H9 (cell line): ENCODE measurements around the gene TESK2. TPM values are rescaled to one million over a fixed set of nuclear protein-coding genes. Genes with fewer than 3 reads are reported as not detected.

Source experiments
- DNase-seq: peaks from one replicate; pipeline ENCODE4 v3.0.0-alpha.2; 2017
- H2AFZ ChIP-seq: one replicate; pipeline ENCODE4 v1.6.1; 2013; ENCODE audit warnings: mild to moderate bottlenecking, low read length, control low read depth, moderate library complexity
- H2AK5ac ChIP-seq: 2 replicates; pipeline ENCODE4 v1.6.1; 2013; ENCODE audit warnings: low read length, control low read depth, mixed read lengths; ENCODE audit not compliant: insufficient read length
- H2BK120ac ChIP-seq: one replicate; pipeline ENCODE4 v1.6.1; 2013; ENCODE audit warnings: low read depth, mild to moderate bottlenecking, low read length, control low read depth, inconsistent platforms; ENCODE audit not compliant: poor library complexity, severe bottlenecking
- H2BK12ac ChIP-seq: 2 replicates; pipeline ENCODE4 v1.6.1; 2013; ENCODE audit warnings: low read length, control low read depth, mixed read lengths, low read depth; ENCODE audit not compliant: insufficient read length
- H2BK15ac ChIP-seq: 2 replicates; pipeline ENCODE4 v1.6.1; 2013; ENCODE audit warnings: low read depth, low read length, control low read depth
- H2BK20ac ChIP-seq: one replicate; pipeline ENCODE4 v1.6.1; 2013; ENCODE audit warnings: low read depth, mild to moderate bottlenecking, low read length, control low read depth, inconsistent platforms; ENCODE audit not compliant: poor library complexity, severe bottlenecking
- H2BK5ac ChIP-seq: 2 replicates; pipeline ENCODE4 v1.6.1; 2013; ENCODE audit warnings: low read length, control low read depth, mixed read lengths; ENCODE audit not compliant: insufficient read length
- H3K14ac ChIP-seq: 2 replicates; pipeline ENCODE4 v1.6.1; 2013; ENCODE audit warnings: low read length, control low read depth; ENCODE audit not compliant: insufficient read depth
- H3K18ac ChIP-seq: 2 replicates; pipeline ENCODE4 v1.6.1; 2013; ENCODE audit warnings: low read depth, mild to moderate bottlenecking, mixed read lengths, low read length, control low read depth; ENCODE audit not compliant: insufficient read length
- H3K23ac ChIP-seq: 2 replicates; pipeline ENCODE4 v1.6.1; 2013; ENCODE audit warnings: low read length, control low read depth, mixed read lengths, low read depth; ENCODE audit not compliant: insufficient read length
- H3K23me2 ChIP-seq: 2 replicates; pipeline ENCODE4 v1.6.1; 2013; ENCODE audit warnings: low read depth, mild to moderate bottlenecking, mixed read lengths, low read length, control low read depth; ENCODE audit not compliant: insufficient read length, poor library complexity, severe bottlenecking
- H3K27ac ChIP-seq: 2 replicates; pipeline ENCODE4 v1.5.1; 2013; ENCODE audit warnings: low read length, control low read depth, mixed read lengths, low read depth; ENCODE audit not compliant: insufficient read length
- H3K27me3 ChIP-seq: 2 replicates; pipeline ENCODE4 v1.6.1; 2013; ENCODE audit warnings: low read length, control low read depth, inconsistent platforms; ENCODE audit not compliant: insufficient read depth
- H3K4ac ChIP-seq: 2 replicates; pipeline ENCODE4 v1.6.1; 2013; ENCODE audit warnings: low read depth, mild to moderate bottlenecking, control low read depth, inconsistent platforms, low read length, moderate library complexity
- H3K4me1 ChIP-seq: 2 replicates; pipeline ENCODE4 v1.6.1; 2013; ENCODE audit warnings: low read length, control low read depth, inconsistent platforms; ENCODE audit not compliant: insufficient read depth
- H3K4me2 ChIP-seq: 2 replicates; pipeline ENCODE4 v1.6.1; 2013; ENCODE audit warnings: low read length, control low read depth, mixed read lengths; ENCODE audit not compliant: insufficient read length, insufficient read depth
- H3K56ac ChIP-seq: 2 replicates; pipeline ENCODE4 v1.6.1; 2013; ENCODE audit warnings: low read depth, mild to moderate bottlenecking, mixed read lengths, low read length, control low read depth; ENCODE audit not compliant: insufficient read length
- H3K79me1 ChIP-seq: 2 replicates; pipeline ENCODE4 v1.6.1; 2013; ENCODE audit warnings: low read depth, mild to moderate bottlenecking, moderate library complexity, low read length, control low read depth, inconsistent platforms; ENCODE audit not compliant: insufficient read depth, poor library complexity, severe bottlenecking
- H3K79me2 ChIP-seq: 2 replicates; pipeline ENCODE4 v1.6.1; 2013; ENCODE audit warnings: low read length, control low read depth, inconsistent platforms; ENCODE audit not compliant: insufficient read depth
- H3K9ac ChIP-seq: 2 replicates; pipeline ENCODE4 v1.6.1; 2013; ENCODE audit warnings: low read length, control low read depth, mixed read lengths; ENCODE audit not compliant: insufficient read length; ENCODE audit errors: extremely low read depth
- H3K9me3 ChIP-seq: one replicate; pipeline ENCODE4 v1.6.1; 2013; ENCODE audit warnings: low read depth, low read length, inconsistent platforms; ENCODE audit not compliant: control insufficient read depth
- H3T11ph ChIP-seq: one replicate; pipeline ENCODE4 v1.6.1; 2013; ENCODE audit warnings: mild to moderate bottlenecking, low read length, control low read depth, inconsistent platforms
- H4K20me1 ChIP-seq: one replicate; pipeline ENCODE4 v1.6.1; 2013; ENCODE audit not compliant: control insufficient read depth, insufficient read length, insufficient read depth
- H4K5ac ChIP-seq: 2 replicates; pipeline ENCODE4 v1.6.1; 2013; ENCODE audit warnings: low read depth, mild to moderate bottlenecking, mixed read lengths, low read length, control low read depth; ENCODE audit not compliant: insufficient read length
- H4K8ac ChIP-seq: replicated peaks from 2 replicates; pipeline ENCODE4 v1.6.1; 2013; ENCODE audit warnings: low read length, control low read depth, mixed read lengths, low read depth; ENCODE audit not compliant: insufficient read length
- H4K91ac ChIP-seq: 2 replicates; pipeline ENCODE4 v1.6.1; 2013; ENCODE audit warnings: low read depth, mild to moderate bottlenecking, moderate library complexity, mixed read lengths, low read length, control low read depth; ENCODE audit not compliant: insufficient read length
- H3K27ac Mint-ChIP-seq, 3 experiments: 2 replicates in 2 of 3; 3 replicates in 1 of 3; pipeline ENCODE4 v1.8.0; 2020 to 2021; ENCODE audit warnings: mixed read lengths in 3 of 3, mild to moderate bottlenecking in 1 of 3, moderate library complexity in 1 of 3
- H3K27me3 Mint-ChIP-seq: 2 replicates; pipeline ENCODE4 v1.8.0; 2021; ENCODE audit warnings: low read depth, mild to moderate bottlenecking, moderate library complexity, mixed read lengths
- H3K36me3 Mint-ChIP-seq, 3 experiments: 2 replicates in 2 of 3; 3 replicates in 1 of 3; pipeline ENCODE4 v1.8.0; 2020 to 2021; ENCODE audit warnings: low read depth in 3 of 3, mixed read lengths in 3 of 3; ENCODE audit not compliant: insufficient read depth in 1 of 3
- H3K4me1 Mint-ChIP-seq, 2 experiments: 2 replicates each; pipeline ENCODE4 v1.8.0; 2020; ENCODE audit warnings: mixed read lengths in 2 of 2
- H3K4me3 Mint-ChIP-seq, 2 experiments: 2 replicates in 1 of 2; 3 replicates in 1 of 2; pipeline ENCODE4 v1.8.0; 2020 to 2021; ENCODE audit warnings: mild to moderate bottlenecking in 2 of 2, mixed read lengths in 2 of 2, moderate library complexity in 1 of 2
- H3K9me3 Mint-ChIP-seq, 2 experiments: 2 replicates in 1 of 2; 3 replicates in 1 of 2; pipeline ENCODE4 v1.8.0; 2020; ENCODE audit warnings: mild to moderate bottlenecking in 2 of 2, mixed read lengths in 2 of 2, moderate library complexity in 1 of 2
- WGBS: extraction: QIAGEN DNeasy Blood & Tissue Kit; methylation state at CpG from one replicate; pipeline ENCODE4 v1.1.7; 2013; ENCODE audit warnings: missing lambda C conversion rate, low lambda C conversion rate, mixed read lengths; ENCODE audit not compliant: insufficient read length; ENCODE audit errors: extremely low coverage; 5-methylcytosine and 5-hydroxymethylcytosine counted together
- total RNA-seq: library from RNA; stranded (reverse); gene quantifications from 2 replicates; pipeline ENCODE4 v1.2.1, GENCODE V29; 2021
- TF ChIP-seq, protein P1 (sequence below): fragments of 200-600 bp; sonication (generic); conservative IDR thresholded peaks from 3 replicates; pipeline ENCODE4 v1.8.0; 2021; ENCODE audit warnings: antibody characterized with exemption, mild to moderate bottlenecking

The TESK2 gene
- total RNA-seq, 1 experiment from 2014 or later = 7.2 TPM

GRCh38 chr1:45491487-45492260 lies 711 bp upstream of the TESK2 start:
- Histone ChIP-seq H2BK120ac (no peak overlapping the region), H3K27me3 (no peaks in the 10 kb centered on the region), H3K18ac (no peak overlapping the region), H3K23ac (no peak overlapping the region), H3K23me2 (peaks cover 10% of the 10 kb centered on the region), H4K5ac (no peak overlapping the region), H3K4ac (no peak overlapping the region), H4K8ac (no peak overlapping the region), H2BK20ac (no peak overlapping the region), H3K56ac (no peak overlapping the region), H3K79me1 (no peaks in the 10 kb centered on the region), H3K14ac (no peak overlapping the region), H3K4me1 (no peaks in the 10 kb centered on the region), H3K9me3 (no peaks in the 10 kb centered on the region), H3K27ac (no peak overlapping the region), H4K20me1 (no peaks in the 10 kb centered on the region), H3K79me2 (no peaks in the 10 kb centered on the region), H2AFZ (no peak overlapping the region), H4K91ac (no peak overlapping the region), H2BK5ac (no peak overlapping the region), H2AK5ac (no peak overlapping the region), H3T11ph (no peak overlapping the region), H2BK12ac (no peak overlapping the region), H3K4me2 (peak overlapping the region; percentile 29), H3K9ac (no peak overlapping the region), H2BK15ac (no peak overlapping the region)
- peaks cover 5% of the 10 kb centered on the region in 2 experiments for H3K4me1 Mint-ChIP-seq
- TF ChIP-seq, protein P1, sequence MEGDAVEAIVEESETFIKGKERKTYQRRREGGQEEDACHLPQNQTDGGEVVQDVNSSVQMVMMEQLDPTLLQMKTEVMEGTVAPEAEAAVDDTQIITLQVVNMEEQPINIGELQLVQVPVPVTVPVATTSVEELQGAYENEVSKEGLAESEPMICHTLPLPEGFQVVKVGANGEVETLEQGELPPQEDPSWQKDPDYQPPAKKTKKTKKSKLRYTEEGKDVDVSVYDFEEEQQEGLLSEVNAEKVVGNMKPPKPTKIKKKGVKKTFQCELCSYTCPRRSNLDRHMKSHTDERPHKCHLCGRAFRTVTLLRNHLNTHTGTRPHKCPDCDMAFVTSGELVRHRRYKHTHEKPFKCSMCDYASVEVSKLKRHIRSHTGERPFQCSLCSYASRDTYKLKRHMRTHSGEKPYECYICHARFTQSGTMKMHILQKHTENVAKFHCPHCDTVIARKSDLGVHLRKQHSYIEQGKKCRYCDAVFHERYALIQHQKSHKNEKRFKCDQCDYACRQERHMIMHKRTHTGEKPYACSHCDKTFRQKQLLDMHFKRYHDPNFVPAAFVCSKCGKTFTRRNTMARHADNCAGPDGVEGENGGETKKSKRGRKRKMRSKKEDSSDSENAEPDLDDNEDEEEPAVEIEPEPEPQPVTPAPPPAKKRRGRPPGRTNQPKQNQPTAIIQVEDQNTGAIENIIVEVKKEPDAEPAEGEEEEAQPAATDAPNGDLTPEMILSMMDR = no peak
- peak overlapping the region in 1 of 3 experiments; percentile 31; a peak in 1 of 7 replicates for H3K27ac Mint-ChIP-seq
- peaks cover 3 to 5% of the 10 kb centered on the region in 2 experiments; a peak in 1 of 5 replicates for H3K9me3 Mint-ChIP-seq
- DNase-seq = no peak
- no peak overlapping the region for H3K4me3 Mint-ChIP-seq
- H3K27me3 Mint-ChIP-seq = peaks cover 3% of the 10 kb centered on the region
- WGBS = no CpG with 5 or more reads among the region's 19 CpGs
- peaks cover 0 to 6% (median 4%) of the 10 kb centered on the region in 3 experiments; a peak in 5 of 7 replicates for H3K36me3 Mint-ChIP-seq
